Stimulated activated CD8-positive, alpha-beta memory T cell treated with anti-CD3 and anti-CD28 coated beads, Interleukin-2, amount 100 ng/mL, for 48 hours (primary cell): ENCODE data around the gene CRIP2.
A peak's percentile ranks its signal among the peaks of the same experiment; 100 is the strongest.

ENCODE experiments used
- DNase-seq, 2 donors: peaks; one replicate each; pipeline ENCODE4 v3.0.0-alpha.2; 2020; ENCODE audit warnings: low read depth in 2 of 2

Gene CRIP2

DNA sequence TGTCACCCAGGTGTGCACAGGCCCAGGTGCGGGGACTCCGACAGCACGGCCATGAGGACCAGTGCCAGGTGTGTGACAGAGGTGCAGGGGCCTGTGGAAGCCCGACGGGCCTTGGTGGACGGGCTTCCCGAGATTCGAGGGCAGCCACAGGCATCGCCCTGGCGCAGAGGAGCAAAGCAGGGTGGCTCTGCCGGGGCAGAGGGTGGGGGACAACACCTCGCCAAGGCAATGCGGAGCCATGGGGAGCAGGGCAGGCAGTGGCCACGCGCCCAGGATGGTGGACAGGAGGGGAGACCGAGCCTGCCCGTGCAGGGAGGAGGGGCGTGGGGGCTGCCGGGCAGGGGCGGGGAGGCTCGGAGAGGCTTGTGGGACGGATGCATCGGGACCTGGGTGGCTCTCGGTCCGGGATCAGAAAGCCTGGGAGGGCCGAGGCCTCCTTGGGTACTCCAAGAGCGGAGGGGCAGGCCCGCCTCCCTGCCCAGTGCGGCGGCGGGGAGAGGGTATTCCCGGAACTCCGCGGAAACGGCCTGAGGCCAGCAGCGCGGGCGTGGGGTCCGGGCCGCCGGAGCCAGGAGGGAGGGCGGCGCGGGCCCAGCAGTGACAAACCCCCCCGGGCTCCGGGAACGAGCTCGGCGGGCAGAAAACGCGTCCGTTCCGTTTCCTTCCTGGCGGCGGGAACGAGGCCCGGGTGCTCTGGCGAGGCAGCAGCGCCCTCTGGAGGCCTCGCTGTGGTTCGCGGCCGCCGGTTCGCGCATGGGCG is 53.4 kb downstream of the CRIP2 start:
- DNase-seq, result peak; percentile 73 to 79

GRCh38 chr14:105528586-105529318 is 54.1 kb downstream of the CRIP2 start:
- peak in 1 of 2 donors; percentile 48 for DNase-seq

GRCh38 chr14:105529319-105529568 is 54.6 kb downstream of the CRIP2 start:
- no peak for DNase-seq
